ENCODE results near the gene ACTMAP. TPM values are rescaled to one million over a fixed set of nuclear protein-coding genes. Genes with fewer than 3 reads are reported as not detected.

ACTMAP gene
- total and polyA plus RNA-seq, 2 of the 13 experiments (the other 11 are each of a cell fraction or from before 2014, with no cell fraction given) = 2.2 to 7.9 TPM

DNA sequence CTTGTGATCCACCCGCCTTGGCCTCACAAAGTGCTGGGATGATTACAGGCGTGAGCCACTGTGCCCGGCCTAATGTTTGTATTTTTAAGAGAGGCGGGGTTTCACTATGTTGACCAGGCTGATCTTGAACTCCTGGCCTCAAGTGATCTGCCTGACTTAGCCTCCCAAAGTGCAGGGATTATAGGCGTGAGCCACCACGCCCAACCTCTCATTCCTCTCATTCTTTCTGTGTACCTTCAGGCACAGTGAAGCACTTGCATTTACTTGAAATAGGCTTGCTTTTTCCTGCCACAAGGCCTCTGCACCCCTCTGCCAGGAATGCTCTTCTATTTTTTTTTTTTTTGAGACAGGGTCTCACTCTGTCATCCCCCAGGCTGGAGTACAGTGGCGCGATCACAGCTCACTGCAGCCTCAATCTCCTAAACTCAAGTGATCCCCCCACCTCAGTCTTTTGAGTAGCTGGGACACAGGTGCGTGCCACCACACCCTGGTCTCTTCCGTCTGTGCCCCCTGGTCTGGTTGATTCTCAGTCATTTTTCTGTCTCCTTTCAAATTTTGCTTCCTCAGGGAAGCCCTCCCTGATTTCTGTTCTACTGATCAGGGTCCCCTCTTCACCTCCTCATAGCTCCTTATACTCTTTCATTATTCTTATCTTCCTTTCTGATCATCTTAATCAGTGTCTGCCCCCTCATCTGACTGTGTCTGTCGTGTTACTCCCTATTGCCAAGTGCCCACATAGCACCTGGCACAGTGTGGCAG lies 15.1 kb downstream of the ACTMAP start:
- no peak overlapping the region for H2AFZ ChIP-seq (ENCODE audit: low read length)
- ChIA-PET CTCF (ENCODE audit: low intra/inter-chr PET ratio, low total read pairs) (no interaction called here), POLR2A (interaction anchor here (1.3 to 1.5 kb wide), 2 partner anchors 15 to 18 kb away, joined by 4 read pairs; partner anchors contain the start of genes ACTMAP and ITPKC)
- 87% methylated on average over 11 of the region's 11 CpGs for WGBS (ENCODE audit: low lambda C conversion rate)
- no peaks in the 10 kb centered on the region for H3K79me2 ChIP-seq (ENCODE audit: insufficient read depth, low read length)
- H3K4me3 ChIP-seq (replicated peaks in 1 of 3; ENCODE audit: insufficient read depth in 1 of 3, low read depth in 2 of 3, low read length in 3 of 3) = no peak overlapping the region
- FAIRE-seq = no peak
- no peaks in the 10 kb centered on the region for H3K27me3 ChIP-seq (ENCODE audit: control insufficient read depth in 1 of 2, insufficient read depth in 2 of 2, low read length in 2 of 2)
- no peak for DNase-seq (ENCODE audit: low spot score)
- peaks cover 19% of the 10 kb centered on the region for H3K4me1 ChIP-seq (ENCODE audit: insufficient read depth, low read length)
- H3K27ac ChIP-seq (ENCODE audit: extremely low read length, insufficient read depth, low read length) = peak overlapping the region; percentile 30
- in situ Hi-C loops (cut with HindIII; ENCODE audit: extremely low pct_ligation_motif_present, low pct_unique_long_range_greater_than_20kb) = no loop called here
- no TSS peak for BruUV-seq (replicated peaks)
- no peaks in the 10 kb centered on the region for H4K20me1 ChIP-seq (ENCODE audit: insufficient read depth, low read length)
- no peak overlapping the region for H3K4me2 ChIP-seq (ENCODE audit: low read depth, low read length)
- ATAC-seq = no peak
- no peak overlapping the region for H3K9ac ChIP-seq (ENCODE audit: insufficient read depth, low read depth, low read length)
- intact Hi-C loops (cut with micrococcal nuclease; ENCODE audit: unreplicated experiment) = no loop called here
- no peaks in the 10 kb centered on the region for H3K9me3 ChIP-seq (ENCODE audit: low read length)
- peaks cover 30 to 78% of the 10 kb centered on the region in 2 experiments for H3K36me3 ChIP-seq (replicated peaks in 1 of 2; ENCODE audit: control insufficient read depth in 1 of 2, insufficient read depth in 2 of 2, low read length in 2 of 2)
- TF ChIP-seq NFE2 (CRISPR knock-in tag; IDR thresholded peaks at IDR 0.05) (no peak), ARNT2 (CRISPR knock-in tag; IDR thresholded peaks at IDR 0.05; ENCODE audit: low read depth) (no peak), ZNF17 (CRISPR knock-in tag; IDR thresholded peaks at IDR 0.05) (no peak), FOXO1 (CRISPR knock-in tag; IDR thresholded peaks at IDR 0.05) (no peak), HMGA1 (CRISPR knock-in tag; conservative IDR thresholded peaks at IDR 0.05) (no peak), ATF1 (CRISPR knock-in tag; IDR thresholded peaks at IDR 0.05) (no peak), ZMAT3 (CRISPR knock-in tag; conservative IDR thresholded peaks at IDR 0.05) (no peak), ZNF777 (CRISPR knock-in tag; IDR thresholded peaks at IDR 0.05) (no peak)
- TF ChIP-seq, protein P1, sequence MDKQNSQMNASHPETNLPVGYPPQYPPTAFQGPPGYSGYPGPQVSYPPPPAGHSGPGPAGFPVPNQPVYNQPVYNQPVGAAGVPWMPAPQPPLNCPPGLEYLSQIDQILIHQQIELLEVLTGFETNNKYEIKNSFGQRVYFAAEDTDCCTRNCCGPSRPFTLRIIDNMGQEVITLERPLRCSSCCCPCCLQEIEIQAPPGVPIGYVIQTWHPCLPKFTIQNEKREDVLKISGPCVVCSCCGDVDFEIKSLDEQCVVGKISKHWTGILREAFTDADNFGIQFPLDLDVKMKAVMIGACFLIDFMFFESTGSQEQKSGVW (CRISPR knock-in tag; IDR thresholded peaks at IDR 0.05; ENCODE audit: borderline replicate concordance) = no peak
